K562 (cell line): Measurements from ENCODE around the gene ADK. TPM values are rescaled to one million over a fixed set of nuclear protein-coding genes. Genes with fewer than 3 reads are reported as not detected.

Source experiments
- ATAC-seq: fragments of 200-7000 bp; cut with Tn5 transposase; 3 replicates; pipeline ENCODE4 v1.9.1; 2020; ENCODE audit warnings: moderate library complexity
- BruUV-seq: library from RNA; stranded (reverse); fragments of 400-500 nt; replicated peaks from 2 replicates; lab custom pipeline; 2021; lab: Mats Ljungman, UMichigan
- CTCF ChIA-PET: fragments of 300-600 bp; formaldehyde crosslinking; extraction: SDS; loops from one replicate; lab custom pipeline; 2021; ENCODE audit warnings: low intra/inter-chr PET ratio; lab: Yijun Ruan, JAX
- POLR2A ChIA-PET: fragments of 300-600, 350-650 bp; sonication (Branson Sonifier 250); formaldehyde crosslinking; extraction: SDS; loops from one replicate; lab custom pipeline; 2021; ENCODE audit warnings: antibody characterized with exemption, inconsistent platforms; lab: Yijun Ruan, JAX
- DNase-seq, 4 experiments: peaks; one replicate each; pipeline versions ENCODE4 v3.0.0 to v3.0.0-alpha.2; 2011 to 2018; ENCODE audit warnings: low spot score in 3 of 4, mixed read lengths in 3 of 4; ENCODE audit errors: extremely low read depth in 1 of 4
- FAIRE-seq: peaks from 2 replicates; lab custom pipeline; 2011; peaks lifted over from hg19 to GRCh38; lab: Jason Lieb, UNC
- H2AFZ ChIP-seq: 2 replicates; pipeline ENCODE4 v1.6.0; 2011; ENCODE audit warnings: low read depth, low read length, control low read depth, inconsistent platforms
- H3K27ac ChIP-seq: fragments of 200-600 bp; 3 replicates; pipeline ENCODE4 v1.8.0; 2011; ENCODE audit warnings: low read depth, mild to moderate bottlenecking, control low read depth, inconsistent platforms, low read length, moderate library complexity, mixed read lengths; ENCODE audit errors: extremely low read depth
- H3K27me3 ChIP-seq, 2 experiments: fragments of 300-600 bp in 1 of 2; 2 replicates in 1 of 2; 3 replicates in 1 of 2; pipeline versions ENCODE4 v1.6.0 to v1.8.0; 2011; ENCODE audit warnings: inconsistent platforms in 2 of 2, low read length in 2 of 2, mild to moderate bottlenecking in 1 of 2, mixed read lengths in 1 of 2, moderate library complexity in 1 of 2; ENCODE audit not compliant: control insufficient read depth in 2 of 2, insufficient read depth in 2 of 2
- H3K36me3 ChIP-seq: fragments of 300-600 bp; 3 replicates; pipeline ENCODE4 v1.8.0; 2011; ENCODE audit warnings: mild to moderate bottlenecking, low read length, inconsistent platforms; ENCODE audit not compliant: control insufficient read depth, insufficient read depth
- H3K4me1 ChIP-seq, 2 experiments: fragments of 200-600 bp in 1 of 2; replicated peaks in 1 of 2; 2 replicates in 1 of 2; 3 replicates in 1 of 2; pipeline versions ENCODE4 v1.5.1 to v1.8.0; 2011; ENCODE audit warnings: inconsistent platforms in 2 of 2, low read length in 2 of 2, mild to moderate bottlenecking in 1 of 2, mixed read lengths in 1 of 2, moderate library complexity in 1 of 2; ENCODE audit not compliant: control insufficient read depth in 2 of 2, insufficient read depth in 2 of 2
- H3K4me2 ChIP-seq: 2 replicates; pipeline ENCODE4 v1.6.1; 2011; ENCODE audit warnings: low read length, control low read depth, inconsistent platforms, mixed read lengths; ENCODE audit not compliant: insufficient read depth
- H3K4me3 ChIP-seq: fragments of 200-600 bp; sonication (generic), shearing (Covaris generic); 2 replicates; pipeline ENCODE4 v1.5.1; 2016; ENCODE audit warnings: control low read depth, inconsistent platforms
- H3K79me2 ChIP-seq: fragments of 200-600 bp; 3 replicates; pipeline ENCODE4 v1.8.0; 2011; ENCODE audit warnings: low read length, inconsistent platforms; ENCODE audit not compliant: control insufficient read depth, insufficient read depth
- H3K9ac ChIP-seq, 2 experiments: 2 replicates each; pipeline versions ENCODE4 v1.6.0 to v1.6.1; 2011; ENCODE audit warnings: low read depth in 2 of 2, low read length in 2 of 2, control low read depth in 1 of 2, inconsistent platforms in 1 of 2, mild to moderate bottlenecking in 1 of 2, mixed read lengths in 1 of 2; ENCODE audit not compliant: insufficient read depth in 1 of 2
- H3K9me1 ChIP-seq: one replicate; pipeline ENCODE4 v1.6.0; 2011; ENCODE audit warnings: inconsistent platforms, mild to moderate bottlenecking, low read length, moderate library complexity; ENCODE audit not compliant: control insufficient read depth, insufficient read depth
- H3K9me3 ChIP-seq: replicated peaks from 2 replicates; pipeline ENCODE4 v1.5.1; 2011; ENCODE audit warnings: low read depth, low read length, inconsistent platforms; ENCODE audit not compliant: control insufficient read depth, insufficient read depth
- H4K20me1 ChIP-seq: replicated peaks from 2 replicates; pipeline ENCODE4 v1.6.1; 2011; ENCODE audit warnings: low read length, inconsistent platforms, mixed read lengths; ENCODE audit not compliant: control insufficient read depth, insufficient read depth
- ELK3 ChIP-seq: fragments of 450-650 bp; formaldehyde crosslinking; IDR thresholded peaks from 2 replicates; pipeline ENCODE4 v1.4.0; 2020; ENCODE audit warnings: mild to moderate bottlenecking
- FOXJ2 ChIP-seq: fragments of 200-800 bp; sonication (Bioruptor generic); IDR thresholded peaks from 2 replicates; pipeline ENCODE4 v1.6.1; 2016; ENCODE audit warnings: missing genetic modification characterization, missing compliant biosample characterization
- HMG20B ChIP-seq: fragments of 250-450 bp; sonication (Bioruptor Pico); IDR thresholded peaks from 2 replicates; pipeline ENCODE4 v1.5.0; 2021; ENCODE audit warnings: mild to moderate bottlenecking
- SRSF7 ChIP-seq: fragments of 200-400 bp; formaldehyde crosslinking; optimal IDR thresholded peaks from 2 replicates; pipeline ENCODE3; 2017; ENCODE audit warnings: mild to moderate bottlenecking, low read depth, low read length
- ZKSCAN3 ChIP-seq: fragments of 250-450 bp; sonication (Bioruptor Pico); IDR thresholded peaks from 2 replicates; pipeline ENCODE4 v1.4.0; 2020
- ZNF197 ChIP-seq: fragments of 200-800 bp; sonication (Bioruptor generic); IDR thresholded peaks from 2 replicates; pipeline ENCODE4 v1.6.1; 2016; ENCODE audit warnings: low read depth, missing genetic modification characterization, missing compliant biosample characterization
- WGBS: fragments of 100-300 bp; shearing (Covaris generic); methylation state at CpG from one replicate; pipeline ENCODE4 v1.1.6; 2016; ENCODE audit warnings: low coverage, mixed read lengths; ENCODE audit not compliant: insufficient coverage; ENCODE audit errors: missing lambda C conversion rate; 5-methylcytosine and 5-hydroxymethylcytosine counted together
- in situ Hi-C: fragments of 300-500 bp; cut with MboI; formaldehyde crosslinking; loops from 4 replicates; pipeline ENCODE4 v1.15.0; 2018; ENCODE audit warnings: inconsistent platforms, mixed read lengths
- intact Hi-C: fragments of 100-400 bp; cut with micrococcal nuclease; formaldehyde crosslinking; loops from 2 replicates; pipeline ENCODE4 v1.14.2; 2022
- polyA plus RNA-seq, 8 experiments: library from polyadenylated mRNA; depleted of rRNA in 4 of 8; stranded (reverse) in 5 of 8; unstranded in 3 of 8; fragments of >200 nt; fragmentation: Nextera tagmentation in 2 of 8; fragmentation: Illumina TruSeq in 1 of 8; extraction: Ambion mirVana in 2 of 8; extraction: Trizol in 1 of 8; gene quantifications; 2 replicates each; pipeline versions ENCODE4 v1.2.1 to v1.2.3, GENCODE V29; 2011 to 2014; ENCODE audit warnings: inconsistent platforms in 1 of 8, missing spikeins in 1 of 8
- total RNA-seq, 7 experiments: library from RNA; depleted of rRNA in 6 of 7; stranded (reverse); fragments of >200 nt in 6 of 7; fragmentation: Illumina TruSeq in 2 of 7; extraction: Trizol in 2 of 7; gene quantifications; 2 replicates each; pipeline versions ENCODE4 v1.2.1 to v1.2.3, GENCODE V29; 2011 to 2021; ENCODE audit warnings: low replicate concordance in 1 of 7

ADK gene
- total and polyA plus RNA-seq, 9 of the 15 experiments (the other 6 are each of a cell fraction or from before 2014, with no cell fraction given), result 54.2 to 97.8 (median 73.6) TPM

GRCh38 chr10:74433595-74433956 is 282.6 kb downstream of the ADK start:
- FAIRE-seq, result no peak
- ATAC-seq, result no peak
- Histone ChIP-seq H3K4me1 (peaks cover 0 to 4% of the 10 kb centered on the region in 2 experiments; a peak in 3 of 5 replicates), H3K4me2 (no peak overlapping the region), H3K36me3 (no peaks in the 10 kb centered on the region), H3K27ac (no peak overlapping the region), H3K9ac (no peak overlapping the region), H3K79me2 (no peaks in the 10 kb centered on the region), H3K4me3 (no peak overlapping the region), H3K27me3 (no peaks in the 10 kb centered on the region), H3K9me1 (no peaks in the 10 kb centered on the region), H3K9me3 (no peaks in the 10 kb centered on the region), H4K20me1 (no peaks in the 10 kb centered on the region), H2AFZ (no peak overlapping the region)
- TF ChIP-seq FOXJ2 (tag) (peak; percentile 50; the same call in 1 of the 2 replicates), HMG20B (no peak), ELK3 (CRISPR knock-in tag) (no peak), ZKSCAN3 (CRISPR knock-in tag) (no peak), SRSF7 (no peak), ZNF197 (CRISPR knock-in tag) (no peak)
- BruUV-seq, result no TSS peak
- intact Hi-C loops (no loop called here), in situ Hi-C loops (no loop called here)
- CTCF ChIA-PET, result no interaction called here
- POLR2A ChIA-PET, result interaction anchor here (4.2 kb wide), 1 partner anchor 14 kb away, joined by 24 read pairs; no protein-coding TSS in a partner anchor
- 48% methylated on average over 1 of the region's 1 CpG for WGBS
- no peak for DNase-seq
